BE2C (cell line): ENCODE data around the gene LIPK.

Experiments used
- DNase-seq: peaks from one replicate; pipeline ENCODE4 v3.0.0-alpha.2; 2020
- H3K27me3 ChIP-seq: fragments of 250-450 bp; sonication (Bioruptor Pico); 2 replicates; pipeline ENCODE4 v1.5.1; 2020; ENCODE audit warnings: mild to moderate bottlenecking
- H3K36me3 ChIP-seq: fragments of 250-450 bp; sonication (Bioruptor Pico); 2 replicates; pipeline ENCODE4 v1.5.1; 2020; ENCODE audit warnings: mild to moderate bottlenecking
- H3K4me1 ChIP-seq: fragments of 250-450 bp; sonication (Bioruptor Pico); 2 replicates; pipeline ENCODE4 v1.5.1; 2020
- H3K4me3 ChIP-seq: 2 replicates; pipeline ENCODE4 v1.5.1; 2011; ENCODE audit warnings: low read depth, low read length
- H3K9me3 ChIP-seq: fragments of 250-450 bp; sonication (Bioruptor Pico); 2 replicates; pipeline ENCODE4 v1.5.1; 2020
- TF ChIP-seq, protein P1 (sequence below): IDR thresholded peaks from 2 replicates; pipeline ENCODE4 v1.5.1; 2012; ENCODE audit warnings: mild to moderate bottlenecking, low read depth, low read length

The LIPK gene

DNA sequence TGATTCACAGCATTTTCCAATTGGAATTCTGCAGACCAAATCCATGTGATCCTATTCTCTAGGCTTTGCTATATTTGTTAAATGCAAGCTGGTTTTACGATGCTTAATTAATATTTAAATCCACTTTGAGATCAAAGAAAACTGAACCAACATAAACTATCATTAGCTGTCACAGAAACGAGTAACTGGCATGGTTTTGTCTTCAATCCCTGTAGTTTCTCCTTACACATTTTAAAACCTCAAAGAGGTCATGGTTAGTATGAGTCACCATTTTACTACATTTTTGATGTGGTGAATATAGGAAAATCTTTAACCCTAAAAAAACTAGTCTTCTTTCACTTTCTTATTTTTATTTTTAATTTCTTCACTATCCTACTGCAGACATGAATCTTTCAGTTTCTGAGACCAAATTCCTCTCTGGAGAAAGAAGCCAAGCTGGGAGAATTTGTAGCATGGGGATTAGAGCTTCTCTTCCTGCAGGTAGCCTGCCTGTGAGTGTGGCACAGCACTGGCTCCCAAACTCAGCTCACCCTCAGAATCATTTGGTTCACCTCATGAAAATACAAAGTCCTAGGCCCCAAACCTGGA is 87.8 kb downstream of the LIPK start:
- H3K4me1 ChIP-seq = no peaks in the 10 kb centered on the region
- H3K27me3 ChIP-seq = no peaks in the 10 kb centered on the region
- H3K36me3 ChIP-seq = no peaks in the 10 kb centered on the region
- H3K4me3 ChIP-seq = no peak overlapping the region
- no peaks in the 10 kb centered on the region for H3K9me3 ChIP-seq
- DNase-seq = no peak
- TF ChIP-seq, protein P1, sequence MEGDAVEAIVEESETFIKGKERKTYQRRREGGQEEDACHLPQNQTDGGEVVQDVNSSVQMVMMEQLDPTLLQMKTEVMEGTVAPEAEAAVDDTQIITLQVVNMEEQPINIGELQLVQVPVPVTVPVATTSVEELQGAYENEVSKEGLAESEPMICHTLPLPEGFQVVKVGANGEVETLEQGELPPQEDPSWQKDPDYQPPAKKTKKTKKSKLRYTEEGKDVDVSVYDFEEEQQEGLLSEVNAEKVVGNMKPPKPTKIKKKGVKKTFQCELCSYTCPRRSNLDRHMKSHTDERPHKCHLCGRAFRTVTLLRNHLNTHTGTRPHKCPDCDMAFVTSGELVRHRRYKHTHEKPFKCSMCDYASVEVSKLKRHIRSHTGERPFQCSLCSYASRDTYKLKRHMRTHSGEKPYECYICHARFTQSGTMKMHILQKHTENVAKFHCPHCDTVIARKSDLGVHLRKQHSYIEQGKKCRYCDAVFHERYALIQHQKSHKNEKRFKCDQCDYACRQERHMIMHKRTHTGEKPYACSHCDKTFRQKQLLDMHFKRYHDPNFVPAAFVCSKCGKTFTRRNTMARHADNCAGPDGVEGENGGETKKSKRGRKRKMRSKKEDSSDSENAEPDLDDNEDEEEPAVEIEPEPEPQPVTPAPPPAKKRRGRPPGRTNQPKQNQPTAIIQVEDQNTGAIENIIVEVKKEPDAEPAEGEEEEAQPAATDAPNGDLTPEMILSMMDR = no peak

DNA sequence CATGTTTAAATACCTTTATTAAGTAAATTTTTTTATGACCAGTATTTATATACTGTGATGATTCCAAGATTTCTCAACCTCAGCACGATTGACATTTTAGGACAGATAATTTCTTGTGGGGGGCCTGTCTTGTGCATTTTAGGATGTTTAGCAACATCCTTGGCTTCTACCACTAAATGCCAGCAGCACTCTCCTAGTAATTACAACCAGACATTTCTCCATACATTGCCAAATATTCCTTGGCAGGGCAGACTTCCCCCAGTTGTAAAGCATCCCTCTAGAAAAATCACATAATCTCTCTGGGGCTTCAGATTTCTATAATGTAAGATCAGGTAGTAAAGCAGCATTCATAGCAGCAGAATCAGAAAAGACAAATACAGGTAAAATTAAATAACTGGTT is 88.7 kb downstream of the LIPK start:
- no peak overlapping the region for H3K4me3 ChIP-seq
- H3K9me3 ChIP-seq = no peaks in the 10 kb centered on the region

DNA sequence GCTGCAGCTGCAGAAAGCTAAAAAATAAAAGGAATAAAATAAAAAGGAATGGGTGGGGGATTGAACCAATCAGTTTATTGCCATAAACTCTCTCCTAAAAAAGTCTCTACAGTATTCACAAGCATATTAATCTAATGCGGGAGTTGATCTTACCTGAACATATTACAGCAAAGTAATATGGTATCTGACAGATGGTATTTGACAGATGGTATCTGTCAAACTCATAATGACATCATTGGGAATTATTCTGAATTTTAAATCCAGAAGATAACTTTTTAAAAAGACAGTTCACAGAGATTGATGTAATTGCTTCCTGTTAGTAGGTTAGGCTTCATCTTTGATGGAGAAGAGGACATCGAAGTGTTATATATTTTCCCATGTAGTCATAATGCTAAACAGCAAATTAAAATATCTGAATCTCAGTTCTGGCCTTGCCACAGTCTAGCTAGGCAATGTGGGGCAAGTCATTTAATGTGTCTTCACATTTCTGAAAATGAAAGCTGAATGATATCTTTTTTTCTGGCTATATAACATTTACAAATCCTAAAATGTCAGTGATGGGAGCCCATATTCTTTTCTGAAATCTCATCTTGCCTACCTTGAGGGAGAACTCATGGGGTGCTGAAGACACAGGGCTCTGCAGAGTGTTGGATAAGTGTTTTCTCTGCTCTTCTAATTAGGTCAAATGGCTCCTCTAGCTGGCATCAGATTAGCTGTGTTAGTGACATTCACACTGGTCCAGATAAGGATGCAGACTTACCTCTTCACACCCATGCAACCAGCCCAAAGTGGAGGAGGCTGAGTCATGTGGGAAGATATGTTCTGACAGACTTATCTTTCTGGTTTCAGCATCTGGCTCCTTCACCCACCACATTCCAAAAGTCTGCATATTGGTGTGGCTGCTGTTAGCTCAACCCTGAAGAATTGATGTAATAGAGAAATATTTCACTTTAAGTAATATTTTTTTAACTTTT is 94.4 kb downstream of the LIPK start:
- no peak overlapping the region for H3K4me3 ChIP-seq
- no peaks in the 10 kb centered on the region for H3K27me3 ChIP-seq
- peaks cover 3% of the 10 kb centered on the region; the same call in 1 of the 2 replicates for H3K4me1 ChIP-seq
- TF ChIP-seq, protein P1 = no peak
- H3K36me3 ChIP-seq = no peaks in the 10 kb centered on the region
- DNase-seq = no peak
- H3K9me3 ChIP-seq = no peaks in the 10 kb centered on the region

More for the DNA sequence above, 88.7 kb downstream of the LIPK start:
- DNase-seq = no peak
- Histone ChIP-seq H3K36me3 (no peaks in the 10 kb centered on the region), H3K4me1 (no peaks in the 10 kb centered on the region), H3K27me3 (no peaks in the 10 kb centered on the region)
- TF ChIP-seq, protein P1 = no peak
